HepG2 (cell line): ENCODE measurements around the gene NELFCD. TPM values are rescaled to one million over a fixed set of nuclear protein-coding genes. Genes with fewer than 3 reads are reported as not detected.

Experiments
- AFF4 ChIP-seq: sonication (generic); formaldehyde crosslinking; IDR thresholded peaks from 2 replicates; pipeline ENCODE4 v1.4.0; 2020; ENCODE audit warnings: missing genetic modification reagents
- CBFB ChIP-seq: sonication (generic); formaldehyde crosslinking; IDR thresholded peaks from 2 replicates; pipeline ENCODE4 v1.4.0; 2020; ENCODE audit warnings: missing genetic modification reagents
- GFI1 ChIP-seq: sonication (generic); formaldehyde crosslinking; IDR thresholded peaks from 2 replicates; pipeline ENCODE4 v1.5.0; 2020; ENCODE audit warnings: missing genetic modification reagents, mild to moderate bottlenecking, borderline replicate concordance
- KLF12 ChIP-seq: sonication (generic); formaldehyde crosslinking; IDR thresholded peaks from 2 replicates; pipeline ENCODE4 v1.4.0; 2020; ENCODE audit warnings: missing genetic modification reagents, borderline replicate concordance
- NFIB ChIP-seq: sonication (generic); formaldehyde crosslinking; IDR thresholded peaks from 2 replicates; pipeline ENCODE4 v1.9.0; 2021; ENCODE audit warnings: missing genetic modification reagents, mild to moderate bottlenecking, borderline replicate concordance
- PTBP1 ChIP-seq: fragments of 200-400 bp; formaldehyde crosslinking; IDR thresholded peaks from 2 replicates; pipeline ENCODE4 v1.6.1; 2018; ENCODE audit warnings: low read length, low read depth; ENCODE audit not compliant: poor library complexity, severe bottlenecking
- STAT6 ChIP-seq: sonication (generic); formaldehyde crosslinking; IDR thresholded peaks from 2 replicates; pipeline ENCODE4 v1.4.0; 2020; ENCODE audit warnings: missing genetic modification reagents, mild to moderate bottlenecking, borderline replicate concordance
- TCF12 ChIP-seq, 2 experiments: fragments of 450-650 bp in 1 of 2; sonication (generic) in 1 of 2; formaldehyde crosslinking in 1 of 2; IDR thresholded peaks; 2 replicates each; pipeline versions ENCODE4 v1.6.1 to v1.8.0; 2017 to 2022; ENCODE audit warnings: antibody characterized with exemption in 1 of 2, mild to moderate bottlenecking in 1 of 2, missing genetic modification reagents in 1 of 2, moderate library complexity in 1 of 2
- ZFP36L1 ChIP-seq: sonication (generic); formaldehyde crosslinking; IDR thresholded peaks from 2 replicates; pipeline ENCODE4 v1.8.0; 2022; ENCODE audit warnings: mild to moderate bottlenecking, missing genetic modification reagents, moderate library complexity
- ZMAT3 ChIP-seq: sonication (generic); formaldehyde crosslinking; conservative IDR thresholded peaks from 2 replicates; pipeline ENCODE4 v1.7.0; 2021; ENCODE audit warnings: missing genetic modification reagents
- ZNF296 ChIP-seq: sonication (generic); formaldehyde crosslinking; conservative IDR thresholded peaks from 2 replicates; pipeline ENCODE4 v1.5.0; 2020; ENCODE audit warnings: mild to moderate bottlenecking, missing genetic modification reagents
- ZNF543 ChIP-seq: sonication (generic); formaldehyde crosslinking; IDR thresholded peaks from 2 replicates; pipeline ENCODE4 v1.4.0; 2020; ENCODE audit warnings: mild to moderate bottlenecking, missing genetic modification reagents
- ZNF546 ChIP-seq: sonication (generic); formaldehyde crosslinking; conservative IDR thresholded peaks from 2 replicates; pipeline ENCODE4 v1.8.1; 2023; ENCODE audit warnings: mild to moderate bottlenecking, missing genetic modification reagents
- ZNF562 ChIP-seq: sonication (generic); formaldehyde crosslinking; IDR thresholded peaks from 2 replicates; pipeline ENCODE4 v1.8.0; 2022; ENCODE audit warnings: missing genetic modification reagents, borderline replicate concordance
- ZNF678 ChIP-seq: sonication (generic); formaldehyde crosslinking; IDR thresholded peaks from 2 replicates; pipeline ENCODE4 v1.4.0; 2020; ENCODE audit warnings: mild to moderate bottlenecking, missing genetic modification reagents
- ZNF7 ChIP-seq: IDR thresholded peaks from 2 replicates; pipeline ENCODE4 v1.6.1; 2016; ENCODE audit warnings: missing biosample characterization, missing genetic modification reagents
- polyA plus RNA-seq, 8 experiments: library from polyadenylated mRNA; depleted of rRNA in 3 of 8; stranded (reverse) in 7 of 8; unstranded in 1 of 8; fragments of >200 nt; fragmentation: Illumina TruSeq in 4 of 8; extraction: Trizol in 4 of 8; gene quantifications; 2 replicates each; pipeline versions ENCODE4 v1.2.1 to v1.2.3, GENCODE V29; 2011 to 2016; ENCODE audit warnings: low read depth in 4 of 8, missing spikeins in 1 of 8, mixed read lengths in 1 of 8; ENCODE audit not compliant: insufficient read depth in 1 of 8
- total RNA-seq, 5 experiments: library from RNA; depleted of rRNA; stranded (reverse); fragments of >200 nt; fragmentation: Illumina TruSeq; extraction: Trizol; gene quantifications; 2 replicates each; pipeline ENCODE4 v1.2.3, GENCODE V29; 2016; ENCODE audit warnings: low read depth in 1 of 5
- TF ChIP-seq, protein P1 (sequence below): sonication (generic); formaldehyde crosslinking; IDR thresholded peaks from 2 replicates; pipeline ENCODE4 v1.5.1; 2020; ENCODE audit warnings: mild to moderate bottlenecking, missing genetic modification reagents, moderate library complexity
- TF ChIP-seq, protein P2 (sequence below): sonication (generic); formaldehyde crosslinking; IDR thresholded peaks from 2 replicates; pipeline ENCODE4 v1.8.0; 2022; ENCODE audit warnings: mild to moderate bottlenecking, missing genetic modification reagents, borderline replicate concordance

NELFCD gene
- total and polyA plus RNA-seq, 2 of the 13 experiments (the other 11 are each of a cell fraction or from before 2014, with no cell fraction given) = 159 to 203 TPM

GRCh38 chr20:58980711-58981627, at the start of gene NELFCD (continued):
- no peak; the same call in 1 of the 2 replicates for TF ChIP-seq GFI1 (CRISPR knock-in tag)
- TF ChIP-seq, protein P1, sequence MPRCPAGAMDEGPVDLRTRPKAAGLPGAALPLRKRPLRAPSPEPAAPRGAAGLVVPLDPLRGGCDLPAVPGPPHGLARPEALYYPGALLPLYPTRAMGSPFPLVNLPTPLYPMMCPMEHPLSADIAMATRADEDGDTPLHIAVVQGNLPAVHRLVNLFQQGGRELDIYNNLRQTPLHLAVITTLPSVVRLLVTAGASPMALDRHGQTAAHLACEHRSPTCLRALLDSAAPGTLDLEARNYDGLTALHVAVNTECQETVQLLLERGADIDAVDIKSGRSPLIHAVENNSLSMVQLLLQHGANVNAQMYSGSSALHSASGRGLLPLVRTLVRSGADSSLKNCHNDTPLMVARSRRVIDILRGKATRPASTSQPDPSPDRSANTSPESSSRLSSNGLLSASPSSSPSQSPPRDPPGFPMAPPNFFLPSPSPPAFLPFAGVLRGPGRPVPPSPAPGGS = peak; percentile 28; the same call in 1 of the 2 replicates
- TF ChIP-seq ZNF7 (CRISPR knock-in tag) = no peak
- TF ChIP-seq STAT6 (CRISPR knock-in tag) = no peak
- TF ChIP-seq ZNF543 = no peak; the same call in 1 of the 2 replicates
- TF ChIP-seq TCF12 (IDR thresholded peaks at IDR 0.05) = no peak
- TF ChIP-seq TCF12 (CRISPR knock-in tag; IDR thresholded peaks at IDR 0.05) = no peak
- TF ChIP-seq KLF12 (CRISPR knock-in tag) = peak; percentile 92; the same call in 1 of the 2 replicates
- no peak for TF ChIP-seq AFF4 (CRISPR knock-in tag)
- TF ChIP-seq ZMAT3 (CRISPR knock-in tag) = peak; percentile 86
- TF ChIP-seq ZFP36L1 (CRISPR knock-in tag) = 0 out of 2 replicates have a peak, but pooled peaks have one; percentile 55
- no peak for TF ChIP-seq PTBP1
- TF ChIP-seq, protein P2, sequence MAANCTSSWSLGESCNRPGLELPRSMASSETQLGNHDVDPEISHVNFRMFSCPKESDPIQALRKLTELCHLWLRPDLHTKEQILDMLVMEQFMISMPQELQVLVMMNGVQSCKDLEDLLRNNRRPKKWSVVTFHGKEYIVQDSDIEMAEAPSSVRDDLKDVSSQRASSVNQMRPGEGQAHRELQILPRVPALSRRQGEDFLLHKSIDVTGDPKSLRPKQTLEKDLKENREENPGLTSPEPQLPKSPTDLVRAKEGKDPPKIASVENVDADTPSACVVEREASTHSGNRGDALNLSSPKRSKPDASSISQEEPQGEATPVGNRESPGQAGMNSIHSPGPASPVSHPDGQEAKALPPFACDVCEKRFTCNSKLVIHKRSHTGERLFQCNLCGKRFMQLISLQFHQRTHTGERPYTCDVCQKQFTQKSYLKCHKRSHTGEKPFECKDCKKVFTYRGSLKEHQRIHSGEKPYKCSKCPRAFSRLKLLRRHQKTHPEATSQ = no peak
- TF ChIP-seq CBFB (CRISPR knock-in tag) = no peak; the same call in 1 of the 2 replicates
- no peak for TF ChIP-seq ZNF562 (CRISPR knock-in tag)
- TF ChIP-seq ZNF546 (CRISPR knock-in tag) = no peak
- TF ChIP-seq ZNF678 (CRISPR knock-in tag) = no peak
- TF ChIP-seq ZNF296 = no peak
- no peak for TF ChIP-seq NFIB
